Right lobe of liver (tissue), 4 donors: ENCODE data around the gene SEC24D.

Experiments used
- POLR2A ChIP-seq: fragments of 450-650 bp; IDR thresholded peaks from one replicate; pipeline ENCODE4 v1.6.1; 2017; ENCODE audit warnings: antibody characterized with exemption, mild to moderate bottlenecking
- TF ChIP-seq, protein P1 (sequence below), 4 donors: fragments of 200-600 bp in 3 of 4; fragments of 450-650 bp in 1 of 4; IDR thresholded peaks; one replicate each; pipeline versions ENCODE4 v1.5.1 to v1.8.0; 2016 to 2022; ENCODE audit warnings: antibody characterized with exemption in 4 of 4, mild to moderate bottlenecking in 2 of 4
- donor health status: DM: no; HTN: no; CAD: no.
- donor health status: DM: no; HTN: no; CAD: no.
- donor health status: DM: no; HTN: yes; CAD: no.

GRCh38 chr4:118762155-118762554, 73.8 kb downstream of the SEC24D start:
- TF ChIP-seq, protein P1, sequence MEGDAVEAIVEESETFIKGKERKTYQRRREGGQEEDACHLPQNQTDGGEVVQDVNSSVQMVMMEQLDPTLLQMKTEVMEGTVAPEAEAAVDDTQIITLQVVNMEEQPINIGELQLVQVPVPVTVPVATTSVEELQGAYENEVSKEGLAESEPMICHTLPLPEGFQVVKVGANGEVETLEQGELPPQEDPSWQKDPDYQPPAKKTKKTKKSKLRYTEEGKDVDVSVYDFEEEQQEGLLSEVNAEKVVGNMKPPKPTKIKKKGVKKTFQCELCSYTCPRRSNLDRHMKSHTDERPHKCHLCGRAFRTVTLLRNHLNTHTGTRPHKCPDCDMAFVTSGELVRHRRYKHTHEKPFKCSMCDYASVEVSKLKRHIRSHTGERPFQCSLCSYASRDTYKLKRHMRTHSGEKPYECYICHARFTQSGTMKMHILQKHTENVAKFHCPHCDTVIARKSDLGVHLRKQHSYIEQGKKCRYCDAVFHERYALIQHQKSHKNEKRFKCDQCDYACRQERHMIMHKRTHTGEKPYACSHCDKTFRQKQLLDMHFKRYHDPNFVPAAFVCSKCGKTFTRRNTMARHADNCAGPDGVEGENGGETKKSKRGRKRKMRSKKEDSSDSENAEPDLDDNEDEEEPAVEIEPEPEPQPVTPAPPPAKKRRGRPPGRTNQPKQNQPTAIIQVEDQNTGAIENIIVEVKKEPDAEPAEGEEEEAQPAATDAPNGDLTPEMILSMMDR (IDR thresholded peaks at IDR 0.05), result no peak
- no peak for TF ChIP-seq POLR2A
